ENCODE measurements around the gene LSM3.

Gene LSM3

GRCh38 chr3:14212032-14212431, 33.4 kb downstream of the LSM3 start:
- Histone ChIP-seq H3K36me3 (no peaks in the 10 kb centered on the region), H3K27ac (no peak overlapping the region), H3K9me3 (ENCODE audit: severe bottlenecking) (no peaks in the 10 kb centered on the region), H3K27me3 (ENCODE audit: insufficient read depth, low read depth, severe bottlenecking) (no peaks in the 10 kb centered on the region), H3K4me3 (ENCODE audit: low read depth, low read length) (no peak overlapping the region)
- DNase-seq, result no peak
- TF ChIP-seq, protein P1, sequence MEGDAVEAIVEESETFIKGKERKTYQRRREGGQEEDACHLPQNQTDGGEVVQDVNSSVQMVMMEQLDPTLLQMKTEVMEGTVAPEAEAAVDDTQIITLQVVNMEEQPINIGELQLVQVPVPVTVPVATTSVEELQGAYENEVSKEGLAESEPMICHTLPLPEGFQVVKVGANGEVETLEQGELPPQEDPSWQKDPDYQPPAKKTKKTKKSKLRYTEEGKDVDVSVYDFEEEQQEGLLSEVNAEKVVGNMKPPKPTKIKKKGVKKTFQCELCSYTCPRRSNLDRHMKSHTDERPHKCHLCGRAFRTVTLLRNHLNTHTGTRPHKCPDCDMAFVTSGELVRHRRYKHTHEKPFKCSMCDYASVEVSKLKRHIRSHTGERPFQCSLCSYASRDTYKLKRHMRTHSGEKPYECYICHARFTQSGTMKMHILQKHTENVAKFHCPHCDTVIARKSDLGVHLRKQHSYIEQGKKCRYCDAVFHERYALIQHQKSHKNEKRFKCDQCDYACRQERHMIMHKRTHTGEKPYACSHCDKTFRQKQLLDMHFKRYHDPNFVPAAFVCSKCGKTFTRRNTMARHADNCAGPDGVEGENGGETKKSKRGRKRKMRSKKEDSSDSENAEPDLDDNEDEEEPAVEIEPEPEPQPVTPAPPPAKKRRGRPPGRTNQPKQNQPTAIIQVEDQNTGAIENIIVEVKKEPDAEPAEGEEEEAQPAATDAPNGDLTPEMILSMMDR (IDR thresholded peaks at IDR 0.05; ENCODE audit: low read depth, low read length), result no peak

DNA sequence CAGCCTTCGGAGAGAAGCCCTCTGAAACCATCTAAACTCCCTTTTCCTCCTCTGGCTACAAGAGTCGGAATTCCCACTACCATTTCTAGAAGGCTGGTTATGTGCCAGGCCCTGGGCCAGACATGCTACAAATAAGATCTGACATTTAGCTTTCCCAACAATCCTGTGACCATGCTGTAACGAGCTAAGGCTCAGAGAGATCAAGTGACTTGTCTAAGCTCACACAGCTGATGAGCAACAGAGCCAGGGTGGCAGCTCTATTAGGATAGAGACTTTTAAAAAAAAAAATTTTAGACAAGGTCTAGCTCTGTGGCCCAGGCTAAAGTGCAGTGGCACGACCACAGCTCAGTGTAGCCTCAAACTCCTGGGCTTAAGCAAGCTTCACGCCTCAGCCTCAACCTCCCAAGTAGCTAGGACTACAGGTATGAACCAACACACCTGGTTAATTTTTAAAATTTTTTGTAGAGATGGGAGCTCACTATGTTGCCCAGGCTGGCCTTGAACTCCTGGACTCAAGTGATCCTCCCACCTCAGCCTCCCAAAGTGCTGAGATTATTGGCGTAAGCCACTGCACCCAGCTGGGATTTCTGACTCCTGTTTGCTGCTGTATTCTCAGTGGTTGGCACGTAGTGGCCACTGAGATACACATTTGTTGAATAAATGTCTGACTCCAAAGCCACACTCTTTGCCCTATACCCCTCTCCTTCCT, 34.6 kb downstream of the LSM3 start:
- Histone ChIP-seq H3K27me3 (ENCODE audit: insufficient read depth, low read depth, severe bottlenecking) (no peaks in the 10 kb centered on the region), H3K4me3 (ENCODE audit: low read depth, low read length) (no peak overlapping the region), H3K9me3 (ENCODE audit: severe bottlenecking) (no peaks in the 10 kb centered on the region), H3K27ac (no peak overlapping the region), H3K36me3 (no peaks in the 10 kb centered on the region)
- TF ChIP-seq, protein P1 (IDR thresholded peaks at IDR 0.05; ENCODE audit: low read depth, low read length), result no peak
- DNase-seq, result no peak

DNA sequence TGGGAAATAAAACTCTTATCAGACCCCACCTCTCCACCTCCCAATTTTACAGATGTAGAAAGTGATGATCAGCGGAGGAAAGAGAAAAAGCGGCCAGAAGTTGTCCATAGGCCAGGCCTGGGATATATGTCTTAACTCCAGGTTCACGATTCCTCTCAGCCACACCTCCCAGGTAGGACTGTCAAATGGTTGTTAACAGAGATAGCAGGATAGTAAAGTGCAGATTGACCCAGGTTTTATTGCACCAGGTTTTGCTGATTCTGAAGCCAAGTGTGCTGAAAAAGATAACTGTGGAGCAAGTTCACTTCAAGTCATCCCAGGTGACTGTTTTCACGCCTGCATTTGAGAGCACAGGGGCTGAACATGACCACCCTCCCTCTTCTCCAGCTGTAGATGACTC, 36.1 kb downstream of the LSM3 start:
- Histone ChIP-seq H3K9me3 (ENCODE audit: severe bottlenecking) (no peaks in the 10 kb centered on the region), H3K4me3 (ENCODE audit: low read depth, low read length) (no peak overlapping the region), H3K27ac (no peak overlapping the region), H3K27me3 (ENCODE audit: insufficient read depth, low read depth, severe bottlenecking) (no peaks in the 10 kb centered on the region), H3K36me3 (no peaks in the 10 kb centered on the region)
- TF ChIP-seq, protein P1 (IDR thresholded peaks at IDR 0.05; ENCODE audit: low read depth, low read length), result no peak
- no peak for DNase-seq

- Histone ChIP-seq H3K9me3 (ENCODE audit: severe bottlenecking) (no peaks in the 10 kb centered on the region), H3K27ac (peak overlapping the region; percentile 68), H3K4me3 (ENCODE audit: low read depth, low read length) (peak overlapping the region; percentile 57), H3K27me3 (ENCODE audit: insufficient read depth, low read depth, severe bottlenecking) (no peaks in the 10 kb centered on the region), H3K36me3 (no peaks in the 10 kb centered on the region)
- DNase-seq, result peak; percentile 88
- TF ChIP-seq, protein P1 (IDR thresholded peaks at IDR 0.05; ENCODE audit: low read depth, low read length), result peak; percentile 88
These were observed 37.8 kb downstream of the LSM3 start for GRCh38 chr3:14216257-14217048.

- TF ChIP-seq, protein P1 (IDR thresholded peaks at IDR 0.05; ENCODE audit: low read depth, low read length), result no peak
- no peak for DNase-seq
- Histone ChIP-seq H3K36me3 (no peaks in the 10 kb centered on the region), H3K27ac (no peak overlapping the region), H3K4me3 (ENCODE audit: low read depth, low read length) (no peak overlapping the region), H3K27me3 (ENCODE audit: insufficient read depth, low read depth, severe bottlenecking) (no peaks in the 10 kb centered on the region), H3K9me3 (ENCODE audit: severe bottlenecking) (no peaks in the 10 kb centered on the region)
These were observed 39.7 kb downstream of the LSM3 start for GRCh38 chr3:14218355-14218754.

Data from WERI-Rb-1 (cell line).